Brain pericyte (primary cell): ENCODE data around the gene WDR5.

Source experiments
- DNase-seq: peaks from one replicate; pipeline ENCODE4 v3.0.0-alpha.2; 2012; ENCODE audit warnings: low read depth, low spot score

Gene WDR5

GRCh38 chr9:134208310-134208841 is 72.5 kb downstream of the WDR5 start:
- DNase-seq = no peak

GRCh38 chr9:134208981-134209725 is 73.3 kb downstream of the WDR5 start:
- no peak for DNase-seq
